DMS114 treated with DMSO at 0.1 percent for 48 hours (cell line): ENCODE data around the gene PARD6G.
"Not testable (repeated sequence)": the region's sequence is repeated elsewhere in the genome, so short reads cannot be mapped to it uniquely, and the experiment has no call there.

Experiments used
- DNase-seq: peaks from one replicate; lab custom pipeline; 2025; ENCODE audit not compliant: unreplicated experiment; lab: John Stamatoyannopoulos, UW

Gene PARD6G

DNA sequence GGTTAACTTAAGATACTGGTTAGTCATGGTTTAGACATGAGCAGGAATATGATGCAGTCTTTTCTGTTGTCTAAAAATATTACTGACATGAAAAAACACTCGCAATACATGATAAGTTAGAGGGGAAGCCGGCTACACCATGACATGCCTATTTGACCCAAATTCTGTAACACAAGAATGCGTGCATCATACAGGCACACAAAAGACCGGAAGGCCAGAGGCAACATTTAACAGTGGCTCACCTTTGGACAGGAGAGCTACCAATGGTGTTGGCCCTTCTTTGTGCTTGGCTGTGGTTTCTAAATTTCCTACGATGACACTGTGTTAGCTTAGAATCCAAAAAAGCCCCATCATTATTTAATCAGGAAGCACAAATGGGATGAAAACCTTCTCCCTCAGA is 4.1 kb downstream of the PARD6G start:
- no peak for DNase-seq

DNA sequence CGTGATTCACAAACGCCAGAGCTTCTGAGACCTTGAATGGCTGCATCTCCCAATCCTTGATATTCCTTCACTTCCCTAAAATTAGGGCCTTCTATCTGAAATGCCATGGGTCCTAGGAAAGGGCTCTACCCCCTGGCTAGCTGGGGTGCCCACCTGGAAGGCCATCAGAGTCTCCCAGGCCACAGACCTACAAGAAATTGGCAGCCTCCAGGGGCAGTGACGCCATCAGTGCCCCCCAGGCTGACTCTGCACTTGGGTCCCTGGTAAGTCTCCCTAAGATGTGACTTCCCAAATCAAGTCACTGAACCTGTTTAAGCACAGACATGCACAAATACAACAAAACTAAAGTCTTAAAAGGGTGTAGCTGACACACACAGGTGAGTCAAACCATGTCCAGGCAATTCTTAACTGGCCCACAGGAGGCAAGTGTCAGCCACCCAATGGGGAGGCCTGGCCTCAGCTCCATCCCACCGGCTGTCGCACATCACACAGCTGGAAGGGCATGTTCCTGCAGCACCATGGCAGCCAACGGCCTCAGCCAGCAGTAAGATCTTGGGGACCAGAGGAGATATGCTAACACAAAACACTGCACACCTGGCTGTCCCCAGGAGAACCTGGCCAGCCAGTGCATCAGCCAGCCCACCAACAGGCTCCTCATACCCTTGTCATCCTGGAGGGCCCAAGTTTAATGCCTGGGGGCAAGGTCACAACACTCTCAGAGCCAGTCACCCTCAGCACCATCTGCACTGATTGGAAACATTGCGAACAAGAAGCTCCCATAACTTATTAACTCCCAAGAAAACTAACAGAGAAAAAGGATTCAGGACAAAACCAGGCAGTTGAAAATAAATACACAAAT is 5.2 kb downstream of the PARD6G start:
- no peak for DNase-seq

DNA sequence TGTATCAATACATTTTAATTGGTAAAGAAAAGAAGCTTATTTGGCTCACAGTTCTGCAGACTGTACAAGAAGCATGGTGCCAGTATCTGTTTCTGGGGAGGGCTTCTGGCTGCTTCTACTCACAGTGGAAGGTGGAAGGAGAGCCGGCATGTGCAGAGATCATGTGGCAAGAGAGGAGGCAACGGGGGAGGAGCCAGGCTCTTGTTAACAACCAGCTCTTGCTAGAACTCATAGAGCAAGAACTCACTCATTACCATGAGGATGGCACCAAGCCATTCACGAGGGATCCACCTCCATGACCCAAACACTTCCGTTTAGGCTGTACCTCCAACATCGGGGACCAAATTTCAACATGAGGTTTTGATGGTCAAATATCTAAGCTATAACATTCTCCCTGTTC is 7.5 kb downstream of the PARD6G start:
- DNase-seq: no peak

DNA sequence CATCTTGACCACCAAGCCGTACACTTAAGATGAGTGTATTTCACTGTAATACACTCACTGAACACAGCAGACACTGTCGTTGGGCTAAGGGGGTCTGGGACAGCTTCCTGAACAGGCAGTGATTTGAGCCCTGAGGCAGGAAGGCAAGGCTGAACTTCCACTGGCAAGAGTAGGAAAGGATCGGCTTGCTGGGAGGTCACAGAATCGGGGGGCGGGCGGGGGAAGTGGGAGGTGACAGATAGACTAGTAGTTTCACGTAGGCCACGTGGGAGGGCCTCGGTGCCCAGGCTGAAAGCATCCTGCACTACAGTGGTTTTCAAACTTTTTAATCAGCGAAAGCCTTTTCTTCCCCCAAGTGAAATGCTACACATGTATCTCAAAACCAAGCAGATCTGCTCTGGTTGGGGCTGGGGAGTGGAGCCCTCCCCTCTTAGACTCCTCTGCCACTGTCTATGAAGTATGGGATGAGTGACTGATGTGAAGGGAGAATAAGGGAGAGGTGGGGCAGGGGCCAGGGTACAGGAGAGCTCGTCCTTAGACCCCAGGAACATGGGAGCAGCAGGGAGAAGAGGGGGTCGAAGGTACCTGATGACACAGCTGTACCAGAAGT is 8.6 kb downstream of the PARD6G start:
- no peak for DNase-seq

DNA sequence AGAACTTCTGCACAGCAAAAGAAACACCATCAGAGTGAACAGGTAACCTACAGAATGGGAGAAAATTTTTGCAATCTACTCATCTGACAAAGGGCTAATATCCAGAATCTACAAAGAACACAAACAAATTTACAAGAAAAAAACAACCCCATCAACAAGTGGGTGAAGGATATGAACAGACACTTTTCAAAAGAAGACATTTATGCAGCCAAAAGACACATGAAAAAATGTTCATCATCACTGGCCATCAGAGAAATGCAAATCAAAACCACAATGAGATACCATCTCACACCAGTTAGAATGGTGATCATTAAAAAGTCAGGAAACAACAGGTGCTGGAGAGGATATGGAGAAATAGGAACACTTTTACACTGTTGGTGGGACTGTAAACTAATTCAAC is 9.8 kb downstream of the PARD6G start:
- not testable (repeated sequence) for DNase-seq

DNA sequence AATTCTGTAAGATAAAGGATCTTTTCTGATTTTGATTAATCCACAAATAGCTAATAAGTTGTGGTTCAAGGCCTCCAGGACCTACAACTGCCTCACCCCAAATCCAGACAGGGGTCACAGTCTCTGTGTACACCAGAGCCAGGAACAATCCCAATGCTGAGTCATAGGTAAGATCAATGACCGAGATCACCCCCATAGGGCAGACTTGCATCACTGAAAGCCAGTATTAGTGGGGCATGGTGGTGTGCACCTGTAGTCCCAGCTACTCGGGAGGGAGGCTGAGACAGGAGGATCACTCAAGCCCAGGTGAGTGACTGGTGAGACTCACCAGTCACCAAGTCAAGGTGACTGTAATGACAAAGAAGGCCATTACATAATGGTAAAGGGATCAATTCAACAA is 12.9 kb downstream of the PARD6G start:
- DNase-seq: no peak

DNA sequence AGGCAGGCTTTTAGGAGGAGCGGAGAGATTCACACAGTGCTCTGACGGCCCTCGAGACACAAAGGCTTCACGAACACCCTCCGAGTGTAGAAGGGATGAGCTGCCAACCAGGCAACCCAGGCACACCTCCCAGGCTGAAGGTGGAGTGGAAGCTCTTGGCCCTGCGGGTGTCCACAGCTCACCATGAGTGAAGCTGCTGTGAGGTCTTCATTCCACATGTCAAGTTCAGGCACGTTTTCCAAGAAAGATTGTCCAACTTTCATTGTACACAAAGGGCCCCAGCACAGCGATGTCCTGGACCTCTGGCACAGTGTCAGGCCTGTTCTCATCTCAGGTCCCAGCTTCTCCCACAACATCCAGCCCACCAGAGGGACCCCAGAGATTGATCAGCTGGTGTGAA is 13.4 kb downstream of the PARD6G start:
- no peak for DNase-seq

DNA sequence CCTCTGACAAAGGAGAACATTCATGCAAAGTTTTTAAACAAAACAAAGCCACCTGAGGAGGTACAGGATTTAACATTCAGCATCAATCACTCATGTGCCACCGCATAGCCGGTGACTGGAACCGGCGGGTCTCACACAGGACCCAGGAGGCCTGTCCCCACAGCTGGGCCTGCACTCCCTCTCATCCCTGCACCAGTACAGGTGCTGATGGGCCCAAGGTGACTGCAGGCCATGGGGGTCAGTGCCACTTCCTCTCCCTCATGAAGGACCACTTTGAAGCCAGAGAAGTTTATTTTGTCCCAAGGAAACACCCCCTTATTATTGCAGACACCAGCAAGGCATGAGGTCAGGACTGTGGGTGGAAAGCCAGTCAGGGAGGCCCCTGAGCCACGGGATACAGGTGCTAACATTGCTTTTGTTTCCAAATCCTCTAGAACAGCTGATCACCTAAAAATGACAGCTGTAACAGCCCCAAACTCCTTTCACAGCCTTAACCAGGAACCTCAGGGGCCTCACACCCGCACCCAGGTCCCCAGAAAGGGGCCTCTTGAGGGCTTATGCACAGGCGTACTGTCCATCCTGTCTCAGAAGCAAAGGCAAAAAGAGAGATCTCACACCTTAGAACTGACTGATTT is 14.0 kb downstream of the PARD6G start:
- no peak for DNase-seq

DNA sequence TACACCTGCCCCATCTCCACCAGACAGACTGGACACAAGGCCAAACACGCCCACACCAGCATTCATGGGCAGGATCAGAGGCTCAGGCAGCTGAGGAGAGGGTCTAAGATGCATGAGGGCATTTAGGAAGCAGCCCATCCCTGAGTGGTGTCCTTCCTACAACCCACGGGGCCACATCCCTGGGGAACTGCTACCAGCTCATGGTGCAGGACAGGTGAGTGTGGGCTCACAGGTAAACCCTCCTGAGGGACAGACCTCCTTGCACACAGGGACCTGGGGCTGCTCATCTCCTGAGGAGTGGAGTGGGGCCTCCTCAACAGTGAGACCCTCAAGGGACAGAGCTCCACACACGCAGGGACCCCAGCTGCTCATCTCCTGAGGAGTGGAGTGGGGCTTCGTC is 14.6 kb downstream of the PARD6G start:
- no peak for DNase-seq

DNA sequence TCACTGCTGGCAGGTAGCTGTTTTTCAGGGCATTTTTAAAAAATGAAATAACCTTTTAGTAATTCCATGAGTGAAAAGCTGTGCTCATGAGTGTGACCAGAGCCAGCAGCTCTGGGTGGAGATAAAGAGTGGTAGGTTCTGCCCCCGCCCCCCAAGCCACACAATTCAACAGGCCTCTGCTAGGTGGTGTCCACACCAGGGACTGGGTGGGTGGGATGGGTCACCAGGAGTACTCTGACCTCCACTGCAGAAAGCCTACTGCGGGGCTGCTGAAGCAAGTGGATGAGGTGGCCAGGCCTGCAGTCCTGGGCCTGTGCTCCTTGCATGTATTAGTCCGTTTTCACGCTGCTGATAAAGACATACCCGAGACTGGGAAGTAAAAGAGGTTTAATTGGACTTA is 15.3 kb downstream of the PARD6G start:
- no peak for DNase-seq

DNA sequence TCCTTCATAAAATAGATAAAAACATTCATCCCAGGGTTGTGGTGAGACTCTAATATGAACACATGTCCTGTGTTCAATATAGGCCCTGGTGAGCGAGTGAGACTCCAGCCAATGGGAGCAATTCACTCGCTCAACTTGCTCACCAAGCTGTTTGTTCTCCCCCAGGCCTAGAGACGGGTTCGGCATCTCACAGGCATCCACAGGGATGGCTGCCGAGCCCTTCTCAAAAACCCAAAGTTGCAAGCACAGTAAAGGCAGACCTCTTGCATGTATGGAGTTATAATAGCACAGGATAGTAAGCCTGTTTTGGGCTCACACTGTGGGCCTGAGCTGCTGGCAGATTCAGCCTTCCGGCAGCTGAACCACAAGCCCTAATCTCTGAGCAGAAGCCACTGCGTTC is 15.7 kb downstream of the PARD6G start:
- DNase-seq: no peak

DNA sequence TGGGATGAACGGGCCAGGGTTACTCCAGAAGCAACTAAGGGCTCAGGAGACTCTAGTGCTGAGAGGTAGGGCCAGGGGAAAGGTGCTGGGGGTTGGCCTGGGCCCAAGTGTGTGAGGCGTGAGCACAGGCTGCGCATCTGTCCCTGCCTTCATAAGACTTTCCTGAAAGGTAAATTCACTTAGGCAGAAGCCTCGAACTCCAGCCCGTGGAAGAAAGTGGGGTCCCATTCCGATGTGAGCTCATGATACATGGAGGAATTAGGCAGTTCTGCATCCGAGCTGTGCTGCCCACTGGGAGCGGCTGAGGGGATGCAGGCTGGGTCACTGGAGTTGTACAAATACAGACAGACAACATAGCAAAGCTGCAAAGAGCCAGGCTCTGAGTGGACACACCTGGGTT is 16.2 kb downstream of the PARD6G start:
- DNase-seq: no peak

DNA sequence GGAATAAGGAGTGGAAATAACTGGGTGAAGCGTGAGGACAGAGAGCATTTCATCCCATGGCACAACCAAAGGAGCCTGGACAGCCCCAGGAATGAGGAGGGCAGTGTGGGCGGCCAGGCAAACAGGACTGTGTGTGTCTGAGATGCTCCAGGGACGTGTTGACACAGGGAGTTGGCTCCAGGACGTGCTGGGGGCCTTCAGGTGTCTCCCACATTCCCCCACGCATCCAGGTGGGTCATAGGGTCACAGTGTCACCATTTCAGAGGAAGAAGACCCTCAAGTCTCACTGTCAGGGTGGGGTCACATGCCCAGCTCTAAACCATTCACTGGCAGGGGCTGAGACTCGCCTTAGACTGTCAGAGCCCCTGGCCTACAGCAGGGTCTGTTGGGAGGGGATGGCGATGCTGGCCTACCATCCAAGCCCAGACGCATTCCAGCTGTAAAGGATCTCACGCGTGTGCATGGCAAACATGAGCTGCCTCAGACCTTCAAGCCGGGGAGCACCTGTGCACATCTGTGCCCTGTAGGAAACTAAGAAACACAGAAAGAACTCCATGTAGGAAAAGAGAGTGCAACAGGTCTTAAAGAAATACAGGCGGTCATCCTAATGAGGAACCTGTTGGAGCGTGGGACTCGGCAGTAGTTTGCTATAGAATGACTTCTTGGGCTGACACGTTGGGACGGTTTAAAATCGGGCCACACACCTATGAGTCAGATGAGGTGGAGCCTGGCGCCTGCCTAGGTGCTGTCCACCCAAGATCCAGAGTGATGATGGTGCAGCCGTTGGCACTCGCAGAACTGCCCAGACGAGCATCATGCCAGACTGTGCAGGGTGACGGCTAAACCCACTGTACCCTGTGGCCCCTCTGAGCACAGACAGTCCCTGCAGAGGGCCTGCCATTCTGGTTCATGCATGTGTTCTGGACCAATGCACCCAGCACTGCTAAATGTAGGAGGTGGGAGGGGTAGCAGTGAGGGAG is 17.3 kb downstream of the PARD6G start:
- no peak for DNase-seq

DNA sequence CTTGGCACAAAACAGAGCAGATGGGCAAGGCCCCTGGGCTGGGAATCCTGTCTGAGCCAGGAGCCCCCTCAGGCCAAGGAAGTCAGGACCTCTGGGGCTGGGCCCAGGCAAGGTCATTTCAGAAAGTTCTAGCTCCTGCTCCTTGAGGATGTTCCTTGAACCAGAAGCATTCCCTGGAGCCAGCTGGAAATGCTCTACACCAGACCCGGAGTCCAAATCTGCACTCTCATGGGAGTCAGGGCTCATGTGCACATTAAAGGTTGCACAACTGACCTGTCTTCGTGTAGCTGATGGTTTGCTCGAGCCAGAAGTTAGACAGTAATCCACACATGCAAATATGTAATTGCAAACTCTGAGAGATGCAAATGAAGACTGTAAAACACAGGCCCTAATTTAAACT is 18.0 kb downstream of the PARD6G start:
- DNase-seq: no peak

DNA sequence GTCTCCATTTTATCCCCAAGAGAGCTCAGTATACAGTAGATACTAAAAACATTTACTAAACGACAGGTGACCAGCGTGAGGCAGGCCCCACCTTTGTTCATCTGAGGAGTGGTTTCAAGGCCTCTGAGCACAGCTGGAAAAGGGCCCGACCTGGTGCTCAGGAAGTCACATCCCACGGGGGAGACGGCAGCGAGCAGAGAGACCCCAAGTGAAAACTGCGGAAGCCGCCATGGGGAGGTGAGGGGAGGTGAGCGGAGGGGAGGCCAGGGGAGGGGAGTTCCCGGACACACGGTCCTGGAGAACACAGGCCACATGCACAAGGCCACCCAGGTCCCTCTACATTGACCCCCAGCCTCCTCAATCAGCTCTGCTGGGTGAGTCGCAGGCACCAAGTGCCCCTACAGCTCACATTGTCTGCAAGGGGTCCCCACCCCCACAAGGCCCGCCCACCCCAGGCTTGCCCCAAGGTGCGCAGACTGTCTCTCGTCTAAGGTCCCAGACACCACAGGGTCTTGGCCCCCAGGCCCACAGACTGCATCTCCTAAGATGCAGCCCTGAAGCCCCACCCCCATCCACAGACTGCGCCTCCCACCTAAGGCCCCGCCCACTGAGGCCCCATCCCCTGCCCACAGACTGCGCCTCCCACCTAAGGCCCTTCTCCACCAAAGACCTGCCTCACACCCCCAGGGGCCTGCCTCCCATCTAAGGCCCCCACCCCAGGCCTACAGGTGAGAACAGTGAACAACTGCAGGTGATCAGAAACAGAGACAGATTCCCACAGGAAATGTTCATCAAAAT is 19.1 kb downstream of the PARD6G start:
- no peak for DNase-seq

DNA sequence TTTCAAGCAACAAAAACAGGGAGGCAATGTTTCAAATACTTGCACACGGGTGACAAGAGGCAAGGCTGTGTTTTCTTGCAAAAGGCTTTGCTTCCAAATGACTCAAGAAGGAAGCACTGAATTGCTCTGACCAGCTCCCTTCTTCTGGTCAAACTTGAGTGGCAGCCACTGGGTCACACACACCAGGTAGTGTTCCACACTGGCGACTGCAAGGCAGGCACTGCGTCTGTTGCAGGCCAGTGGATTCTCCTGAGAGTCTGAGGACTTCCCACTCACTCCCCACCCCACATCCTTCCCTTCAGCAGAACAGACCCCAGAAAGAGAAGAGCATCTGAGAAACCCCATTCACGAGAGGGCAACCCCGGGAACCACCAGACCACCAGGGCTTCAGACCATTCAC is 19.8 kb downstream of the PARD6G start:
- no peak for DNase-seq

DNA sequence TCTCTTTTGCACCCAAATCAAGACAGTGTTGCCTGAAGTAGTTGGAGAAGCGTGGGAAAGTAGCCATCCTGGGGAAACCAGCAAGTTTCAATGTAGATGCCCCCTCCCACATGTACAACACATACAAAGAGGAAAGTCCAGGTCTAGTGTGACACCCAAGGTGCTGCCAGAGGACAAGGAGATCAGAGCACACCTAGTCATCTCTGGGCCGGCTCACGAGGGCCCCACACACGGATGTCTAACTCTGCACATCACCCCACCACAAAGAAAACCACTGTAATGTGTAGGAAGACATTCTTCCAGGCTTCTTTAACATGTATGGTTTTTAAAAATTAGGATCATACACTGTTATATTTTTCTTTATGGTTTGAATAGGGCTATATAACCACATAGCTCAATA is 21.6 kb downstream of the PARD6G start:
- DNase-seq: no peak

DNA sequence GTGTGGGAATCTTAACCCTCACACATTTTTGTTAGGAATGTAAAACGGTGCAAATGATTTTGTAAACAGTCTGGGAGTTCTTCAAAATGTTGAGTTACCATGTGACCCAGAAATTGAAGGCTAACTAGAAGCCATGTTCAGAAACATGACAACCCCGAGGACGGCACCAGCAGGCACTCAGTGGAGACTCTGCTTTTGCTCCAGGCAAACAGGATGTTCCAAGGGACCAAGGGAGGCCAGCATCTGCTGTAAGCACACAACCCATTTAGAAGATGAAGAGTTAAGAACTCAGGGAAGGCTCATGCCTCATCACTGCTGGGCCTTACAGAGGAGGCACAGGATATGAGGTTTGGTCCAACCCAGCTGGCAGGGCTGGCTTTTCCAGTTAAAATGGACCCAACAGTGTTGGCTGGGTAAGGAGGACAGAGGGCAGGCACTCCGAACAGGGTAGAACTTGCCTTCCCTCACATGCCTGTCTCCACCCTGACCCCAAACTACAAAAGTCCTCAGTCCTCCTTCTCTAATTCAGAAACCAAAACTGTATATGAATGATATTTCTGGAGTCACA is 23.6 kb downstream of the PARD6G start:
- DNase-seq: no peak

DNA sequence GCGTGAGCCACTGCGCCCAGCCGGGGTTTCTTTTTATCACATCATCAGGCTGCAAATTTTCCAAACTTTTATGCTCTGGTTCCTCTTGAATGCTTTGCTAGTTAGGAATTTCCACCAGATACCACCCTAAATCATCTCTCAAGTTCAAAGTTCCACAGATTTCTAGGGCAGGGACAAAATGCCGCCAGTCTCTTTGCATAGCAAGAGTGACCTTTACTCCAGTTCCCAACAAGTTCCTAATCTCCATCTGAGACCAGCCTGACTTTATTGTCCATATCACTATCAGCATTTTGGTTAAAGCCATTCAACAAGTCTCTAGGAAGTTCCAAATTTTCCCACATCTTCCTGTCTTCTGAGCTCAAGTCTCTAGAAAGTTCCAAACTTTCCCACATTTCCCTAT is 27.8 kb downstream of the PARD6G start:
- DNase-seq: not testable (repeated sequence)
